Keratinocyte (primary cell): ENCODE measurements around the gene MAPK13.
"Not testable (repeated sequence)": the region's sequence is repeated elsewhere in the genome, so short reads cannot be mapped to it uniquely, and the experiment has no call there.

Source experiments
- EZH2 ChIP-seq: IDR thresholded peaks from one replicate; pipeline ENCODE4 v1.6.1; 2012; ENCODE audit warnings: inconsistent platforms, mild to moderate bottlenecking, low read length, moderate library complexity
- TF ChIP-seq, protein P1 (sequence below), 3 experiments: IDR thresholded peaks in 1 of 3; conservative IDR thresholded peaks in 1 of 3; optimal IDR thresholded peaks in 1 of 3; 2 replicates in 2 of 3; 3 replicates in 1 of 3; pipeline versions ENCODE3 to v1.5.1; 2011; ENCODE audit warnings: low read length in 3 of 3, mild to moderate bottlenecking in 3 of 3, moderate library complexity in 2 of 3, control low read depth in 1 of 3, inconsistent platforms in 1 of 3; ENCODE audit not compliant: insufficient read depth in 2 of 3; ENCODE audit errors: extremely low read depth in 1 of 3

DNA sequence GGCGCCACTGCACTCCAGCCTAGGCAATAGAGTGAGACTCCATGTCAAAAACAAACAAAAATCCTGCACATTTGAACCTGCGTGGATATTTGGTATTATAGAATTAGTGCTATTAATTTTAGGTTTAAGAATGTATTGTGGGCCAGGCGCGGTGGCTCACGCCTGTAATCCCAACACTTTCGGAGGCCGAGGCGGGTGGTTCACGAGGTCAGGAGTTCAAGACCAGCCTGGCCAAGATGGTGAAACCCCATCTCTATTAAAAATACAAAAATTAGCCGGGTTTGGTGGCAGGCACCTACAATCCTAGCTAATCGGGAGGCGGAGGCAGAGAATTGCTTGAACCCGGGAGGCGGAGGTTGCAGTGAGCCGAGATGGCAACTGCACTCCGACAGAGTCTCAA, 979 bp upstream of the MAPK13 start:
- TF ChIP-seq, protein P1, sequence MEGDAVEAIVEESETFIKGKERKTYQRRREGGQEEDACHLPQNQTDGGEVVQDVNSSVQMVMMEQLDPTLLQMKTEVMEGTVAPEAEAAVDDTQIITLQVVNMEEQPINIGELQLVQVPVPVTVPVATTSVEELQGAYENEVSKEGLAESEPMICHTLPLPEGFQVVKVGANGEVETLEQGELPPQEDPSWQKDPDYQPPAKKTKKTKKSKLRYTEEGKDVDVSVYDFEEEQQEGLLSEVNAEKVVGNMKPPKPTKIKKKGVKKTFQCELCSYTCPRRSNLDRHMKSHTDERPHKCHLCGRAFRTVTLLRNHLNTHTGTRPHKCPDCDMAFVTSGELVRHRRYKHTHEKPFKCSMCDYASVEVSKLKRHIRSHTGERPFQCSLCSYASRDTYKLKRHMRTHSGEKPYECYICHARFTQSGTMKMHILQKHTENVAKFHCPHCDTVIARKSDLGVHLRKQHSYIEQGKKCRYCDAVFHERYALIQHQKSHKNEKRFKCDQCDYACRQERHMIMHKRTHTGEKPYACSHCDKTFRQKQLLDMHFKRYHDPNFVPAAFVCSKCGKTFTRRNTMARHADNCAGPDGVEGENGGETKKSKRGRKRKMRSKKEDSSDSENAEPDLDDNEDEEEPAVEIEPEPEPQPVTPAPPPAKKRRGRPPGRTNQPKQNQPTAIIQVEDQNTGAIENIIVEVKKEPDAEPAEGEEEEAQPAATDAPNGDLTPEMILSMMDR (optimal IDR thresholded peaks at IDR 0.05 in 1 of 3, IDR thresholded peaks at IDR 0.05 in 1 of 3, conservative IDR thresholded peaks at IDR 0.05 in 1 of 3; ENCODE audit: extremely low read depth in 1 of 3, insufficient read depth in 2 of 3, low read length in 3 of 3): not testable (repeated sequence)
- not testable (repeated sequence) for TF ChIP-seq EZH2
